MCF 10A (cell line): ENCODE results near the gene RASL11A. TPM values are rescaled to one million over a fixed set of nuclear protein-coding genes. Genes with fewer than 3 reads are reported as not detected.
"Not testable (repeated sequence)": the region's sequence is repeated elsewhere in the genome, so short reads cannot be mapped to it uniquely, and the experiment has no call there.

ENCODE experiments used
- BruUV-seq: library from RNA; stranded (reverse); fragments of 400-500 nt; replicated peaks from 2 replicates; lab custom pipeline; 2021; lab: Mats Ljungman, UMichigan
- CTCF ChIA-PET: fragments of 300-600 bp; sonication (Branson Sonifier 250); formaldehyde crosslinking; extraction: SDS; loops from one replicate; lab custom pipeline; 2021; ENCODE audit warnings: antibody characterized with exemption, inconsistent platforms; lab: Yijun Ruan, JAX
- POLR2A ChIA-PET: fragments of 300-600, 350-650 bp; sonication (Branson Sonifier 250); formaldehyde crosslinking; extraction: SDS; loops from one replicate; lab custom pipeline; 2020; ENCODE audit warnings: antibody characterized with exemption, inconsistent platforms; lab: Yijun Ruan, JAX
- DNase-seq: peaks from one replicate; pipeline ENCODE4 v3.0.0-alpha.2; 2018; ENCODE audit not compliant: unreplicated experiment
- H3K27ac Mint-ChIP-seq: one replicate; pipeline ENCODE4 v1.8.0; 2022; ENCODE audit warnings: mild to moderate bottlenecking, low read depth, mixed read lengths; ENCODE audit not compliant: unreplicated experiment
- H3K27me3 Mint-ChIP-seq: one replicate; pipeline ENCODE4 v1.8.0; 2022; ENCODE audit warnings: mixed read lengths; ENCODE audit not compliant: insufficient read depth, unreplicated experiment
- H3K36me3 Mint-ChIP-seq: one replicate; pipeline ENCODE4 v1.8.0; 2022; ENCODE audit warnings: mild to moderate bottlenecking, moderate library complexity, mixed read lengths; ENCODE audit not compliant: insufficient read depth, unreplicated experiment
- H3K4me1 Mint-ChIP-seq: one replicate; pipeline ENCODE4 v1.8.0; 2022; ENCODE audit warnings: mixed read lengths; ENCODE audit not compliant: insufficient read depth, unreplicated experiment
- H3K4me3 Mint-ChIP-seq: one replicate; pipeline ENCODE4 v1.8.0; 2022; ENCODE audit warnings: mild to moderate bottlenecking, moderate library complexity, mixed read lengths; ENCODE audit not compliant: unreplicated experiment
- H3K9me3 Mint-ChIP-seq: one replicate; pipeline ENCODE4 v1.8.0; 2022; ENCODE audit warnings: mixed read lengths; ENCODE audit not compliant: unreplicated experiment
- CTCF ChIP-seq: fragments of 200-600 bp; IDR thresholded peaks from one replicate; pipeline ENCODE4 v1.8.0; 2022; ENCODE audit warnings: antibody characterized with exemption, mild to moderate bottlenecking; ENCODE audit not compliant: unreplicated experiment
- intact Hi-C: fragments of 100-400 bp; cut with micrococcal nuclease; formaldehyde crosslinking; loops from 2 replicates; pipeline ENCODE4 v1.14.1; 2022
- total RNA-seq: library from RNA; stranded (reverse); gene quantifications from 2 replicates; pipeline ENCODE4 v1.2.3, GENCODE V29; 2022

RASL11A gene
- total RNA-seq, 1 experiment from 2014 or later, result 0.98 TPM

GRCh38 chr13:27288392-27288791, 17.8 kb downstream of the RASL11A start:
- no peaks in the 10 kb centered on the region for H3K9me3 Mint-ChIP-seq
- H3K4me1 Mint-ChIP-seq, result no peaks in the 10 kb centered on the region
- intact Hi-C loops, result no loop called here
- ChIA-PET CTCF (no interaction called here), POLR2A (no interaction called here)
- H3K4me3 Mint-ChIP-seq, result no peak overlapping the region
- TF ChIP-seq CTCF, result no peak
- H3K27me3 Mint-ChIP-seq, result peaks cover 8% of the 10 kb centered on the region
- BruUV-seq, result no TSS peak
- DNase-seq, result no peak
- H3K27ac Mint-ChIP-seq, result no peak overlapping the region
- H3K36me3 Mint-ChIP-seq, result no peaks in the 10 kb centered on the region

- Mint-ChIP-seq H3K4me1 (no peaks in the 10 kb centered on the region), H3K9me3 (no peaks in the 10 kb centered on the region), H3K27me3 (peaks cover 15% of the 10 kb centered on the region), H3K4me3 (no peak overlapping the region), H3K36me3 (no peaks in the 10 kb centered on the region), H3K27ac (no peak overlapping the region)
- no TSS peak for BruUV-seq
- ChIA-PET CTCF (interaction anchor here (0.6 to 1.0 kb wide), 2 partner anchors 18 to 857 kb away, joined by 3 to 4 read pairs; partner anchors contain the start of gene RASL11A), POLR2A (no interaction called here)
- intact Hi-C loops, result no loop called here
- no peak for TF ChIP-seq CTCF
- no peak for DNase-seq
Observed at GRCh38 chr13:27289011-27289665, 18.5 kb downstream of the RASL11A start.

GRCh38 chr13:27290715-27291114, 20.1 kb downstream of the RASL11A start:
- H3K27ac Mint-ChIP-seq, result no peak overlapping the region
- H3K4me3 Mint-ChIP-seq, result no peak overlapping the region
- intact Hi-C loops, result no loop called here
- no peaks in the 10 kb centered on the region for H3K4me1 Mint-ChIP-seq
- BruUV-seq, result no TSS peak
- H3K9me3 Mint-ChIP-seq, result no peaks in the 10 kb centered on the region
- no peaks in the 10 kb centered on the region for H3K36me3 Mint-ChIP-seq
- H3K27me3 Mint-ChIP-seq, result peaks cover 31% of the 10 kb centered on the region
- no peak for TF ChIP-seq CTCF
- CTCF ChIA-PET, result no interaction called here
- POLR2A ChIA-PET, result no interaction called here
- DNase-seq, result no peak

GRCh38 chr13:27291967-27292366, 21.3 kb downstream of the RASL11A start:
- POLR2A ChIA-PET, H3K27ac Mint-ChIP-seq, H3K4me1 Mint-ChIP-seq, DNase-seq, BruUV-seq, H3K4me3 Mint-ChIP-seq, H3K36me3 Mint-ChIP-seq, intact Hi-C loops, H3K9me3 Mint-ChIP-seq: not testable (repeated sequence)
- H3K27me3 Mint-ChIP-seq, result peaks cover 31% of the 10 kb centered on the region
- CTCF ChIA-PET, result interaction anchor here (0.7 kb wide), 2 partner anchors 158 to 345 kb away, joined by 3 read pairs; no protein-coding TSS in a partner anchor
